Mesendoderm (in vitro differentiated cells): ENCODE data around the gene RIPK3.
A peak's percentile ranks its signal among the peaks of the same experiment; 100 is the strongest.

Source experiments
- DNase-seq: peaks from one replicate; pipeline ENCODE4 v3.0.0; 2013
- H2AK5ac ChIP-seq: 2 replicates; pipeline ENCODE4 v1.6.1; 2013; ENCODE audit warnings: low read length, inconsistent platforms
- H2BK120ac ChIP-seq: 2 replicates; pipeline ENCODE4 v1.6.1; 2013; ENCODE audit warnings: low read depth, mild to moderate bottlenecking, low read length, moderate library complexity, mixed read lengths
- H2BK15ac ChIP-seq: replicated peaks from 2 replicates; pipeline ENCODE4 v1.6.1; 2013; ENCODE audit warnings: low read depth, mild to moderate bottlenecking, moderate library complexity
- H2BK5ac ChIP-seq: 2 replicates; pipeline ENCODE4 v1.6.1; 2013; ENCODE audit warnings: low read length, inconsistent platforms
- H3K18ac ChIP-seq: 2 replicates; pipeline ENCODE4 v1.6.1; 2013; ENCODE audit warnings: mild to moderate bottlenecking, low read length, mixed read lengths
- H3K23ac ChIP-seq: one replicate; pipeline ENCODE4 v1.6.1; 2013; ENCODE audit warnings: low read length
- H3K27ac ChIP-seq: 2 replicates; pipeline ENCODE4 v1.5.1; 2013; ENCODE audit warnings: low read depth, mild to moderate bottlenecking, inconsistent platforms, low read length, moderate library complexity
- H3K27me3 ChIP-seq: 2 replicates; pipeline ENCODE4 v1.6.1; 2013; ENCODE audit warnings: low read length, control low read depth, mild to moderate bottlenecking, inconsistent platforms; ENCODE audit not compliant: insufficient read depth, poor library complexity
- H3K36me3 ChIP-seq: 2 replicates; pipeline ENCODE4 v1.6.1; 2013; ENCODE audit warnings: low read length, inconsistent platforms; ENCODE audit not compliant: control insufficient read depth, insufficient read depth
- H3K4ac ChIP-seq: one replicate; pipeline ENCODE4 v1.6.1; 2013; ENCODE audit warnings: low read depth, mild to moderate bottlenecking, low read length, moderate library complexity
- H3K4me1 ChIP-seq: 2 replicates; pipeline ENCODE4 v1.6.1; 2013; ENCODE audit warnings: low read depth, low read length, inconsistent platforms; ENCODE audit not compliant: control insufficient read depth
- H3K4me2 ChIP-seq: 2 replicates; pipeline ENCODE4 v1.6.1; 2013; ENCODE audit warnings: low read length
- H3K4me3 ChIP-seq: 2 replicates; pipeline ENCODE4 v1.5.1; 2013; ENCODE audit warnings: mild to moderate bottlenecking, low read length
- H3K56ac ChIP-seq: one replicate; pipeline ENCODE4 v1.6.1; 2013; ENCODE audit warnings: low read length
- H3K79me1 ChIP-seq: 2 replicates; pipeline ENCODE4 v1.6.1; 2013; ENCODE audit warnings: low read length, inconsistent platforms
- H3K79me2 ChIP-seq: 2 replicates; pipeline ENCODE4 v1.6.1; 2013; ENCODE audit warnings: mild to moderate bottlenecking, low read length; ENCODE audit not compliant: control insufficient read depth, insufficient read depth
- H3K9ac ChIP-seq: 2 replicates; pipeline ENCODE4 v1.6.1; 2013; ENCODE audit warnings: low read length, inconsistent platforms
- H4K5ac ChIP-seq: one replicate; pipeline ENCODE4 v1.6.1; 2013; ENCODE audit warnings: low read length
- H4K8ac ChIP-seq: one replicate; pipeline ENCODE4 v1.6.1; 2013; ENCODE audit warnings: low read depth, mild to moderate bottlenecking, control low read depth, low read length, moderate library complexity
- WGBS: extraction: QIAGEN DNeasy Blood & Tissue Kit; methylation state at CpG from one replicate; pipeline ENCODE4 v1.1.7; 2013; ENCODE audit warnings: low lambda C conversion rate, missing lambda C conversion rate; ENCODE audit not compliant: insufficient coverage; ENCODE audit errors: extremely low coverage; 5-methylcytosine and 5-hydroxymethylcytosine counted together

Gene RIPK3

DNA sequence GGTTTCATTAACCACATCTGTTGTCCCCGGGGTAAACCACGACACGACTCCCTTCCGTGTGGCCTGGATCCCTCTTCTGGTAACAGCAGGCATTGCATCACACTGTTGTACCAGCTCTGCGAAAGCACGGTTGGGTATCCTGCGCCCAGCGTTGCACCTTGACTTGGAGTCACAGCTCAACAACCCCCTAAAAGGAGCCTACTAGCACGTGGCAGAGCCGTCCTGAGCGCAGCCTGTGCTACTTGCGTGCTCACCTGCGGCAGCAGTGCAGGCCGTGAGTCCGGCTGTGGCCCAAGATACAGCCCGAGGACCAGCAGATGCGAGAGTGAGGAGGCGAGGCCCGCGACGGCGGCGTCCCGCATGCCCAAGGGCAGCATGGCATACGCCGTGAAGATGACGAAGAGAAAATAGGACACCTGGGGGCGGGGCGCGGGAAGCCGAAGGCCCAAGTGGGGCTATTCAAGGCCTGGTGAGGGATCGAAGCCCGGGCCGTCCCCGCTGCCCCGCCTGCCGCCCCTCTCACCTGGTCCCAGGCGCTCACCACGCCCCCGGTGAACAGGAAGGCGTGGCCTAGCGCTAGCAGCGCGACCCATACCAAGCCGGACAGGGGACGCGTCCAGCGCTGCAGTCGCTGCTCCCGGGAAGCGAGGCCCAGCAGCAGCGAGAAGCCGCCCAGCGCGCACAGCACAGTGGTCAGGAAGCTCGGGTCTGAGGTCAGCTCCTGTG lies 7.4 kb downstream of the RIPK3 start:
- Histone ChIP-seq H3K4ac (no peak overlapping the region), H2BK15ac (no peak overlapping the region), H3K27me3 (peaks cover 23% of the 10 kb centered on the region), H2AK5ac (no peak overlapping the region), H3K79me1 (no peaks in the 10 kb centered on the region), H4K8ac (no peak overlapping the region), H3K4me2 (peak overlapping the region; percentile 36), H3K9ac (peak overlapping the region; percentile 30), H3K56ac (peak overlapping the region; percentile 52), H3K4me3 (no peak overlapping the region), H3K4me1 (peaks cover 2% of the 10 kb centered on the region), H2BK120ac (no peak overlapping the region), H3K27ac (no peak overlapping the region), H4K5ac (no peak overlapping the region), H3K18ac (no peak overlapping the region), H3K36me3 (no peaks in the 10 kb centered on the region), H2BK5ac (no peak overlapping the region), H3K23ac (no peak overlapping the region), H3K79me2 (no peaks in the 10 kb centered on the region)
- WGBS = no CpG with 5 or more reads among the region's 56 CpGs
- DNase-seq = peak; percentile 79

DNA sequence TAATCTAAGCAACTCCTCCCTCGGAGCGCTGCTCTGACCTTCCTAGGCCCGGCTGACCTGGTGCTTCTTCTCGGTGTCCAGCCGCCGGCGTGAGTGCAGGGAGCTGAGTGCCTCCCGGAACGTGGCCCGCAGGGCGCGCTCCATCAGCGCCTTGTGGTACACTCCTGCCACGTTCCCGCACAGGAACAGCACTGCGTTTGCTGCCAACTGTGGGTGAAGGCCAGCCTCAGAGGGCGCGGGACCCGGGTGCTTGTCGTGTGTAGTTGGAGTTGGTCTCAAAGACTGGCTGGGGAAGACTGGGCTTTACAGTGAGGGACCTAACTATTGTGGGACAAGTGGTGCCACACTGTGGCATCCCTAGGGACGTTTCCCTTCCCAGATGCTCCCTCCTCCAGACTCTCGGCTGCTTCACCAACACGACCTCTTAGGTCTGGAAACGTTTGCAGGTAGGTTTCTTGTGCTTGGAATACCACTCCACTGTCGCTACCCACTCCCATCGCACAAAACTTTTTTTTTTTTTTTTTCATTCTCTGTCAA lies 8.0 kb downstream of the RIPK3 start:
- no peak for DNase-seq
- H2BK5ac ChIP-seq = no peak overlapping the region
- H3K56ac ChIP-seq = no peak overlapping the region
- no peak overlapping the region for H3K4me3 ChIP-seq
- H3K79me2 ChIP-seq = no peaks in the 10 kb centered on the region
- no peak overlapping the region for H4K5ac ChIP-seq
- no peak overlapping the region for H3K9ac ChIP-seq
- no peak overlapping the region for H3K27ac ChIP-seq
- no peaks in the 10 kb centered on the region for H3K36me3 ChIP-seq
- H2BK120ac ChIP-seq = no peak overlapping the region
- H3K27me3 ChIP-seq = peaks cover 17% of the 10 kb centered on the region
- no peak overlapping the region for H2BK15ac ChIP-seq
- H3K18ac ChIP-seq = no peak overlapping the region
- H2AK5ac ChIP-seq = no peak overlapping the region
- no peaks in the 10 kb centered on the region for H3K79me1 ChIP-seq
- peaks cover 2% of the 10 kb centered on the region for H3K4me1 ChIP-seq
- no peak overlapping the region for H3K23ac ChIP-seq
- no peak overlapping the region for H3K4me2 ChIP-seq
- WGBS = no CpG with 5 or more reads among the region's 26 CpGs
- no peak overlapping the region for H4K8ac ChIP-seq
- no peak overlapping the region for H3K4ac ChIP-seq

DNA sequence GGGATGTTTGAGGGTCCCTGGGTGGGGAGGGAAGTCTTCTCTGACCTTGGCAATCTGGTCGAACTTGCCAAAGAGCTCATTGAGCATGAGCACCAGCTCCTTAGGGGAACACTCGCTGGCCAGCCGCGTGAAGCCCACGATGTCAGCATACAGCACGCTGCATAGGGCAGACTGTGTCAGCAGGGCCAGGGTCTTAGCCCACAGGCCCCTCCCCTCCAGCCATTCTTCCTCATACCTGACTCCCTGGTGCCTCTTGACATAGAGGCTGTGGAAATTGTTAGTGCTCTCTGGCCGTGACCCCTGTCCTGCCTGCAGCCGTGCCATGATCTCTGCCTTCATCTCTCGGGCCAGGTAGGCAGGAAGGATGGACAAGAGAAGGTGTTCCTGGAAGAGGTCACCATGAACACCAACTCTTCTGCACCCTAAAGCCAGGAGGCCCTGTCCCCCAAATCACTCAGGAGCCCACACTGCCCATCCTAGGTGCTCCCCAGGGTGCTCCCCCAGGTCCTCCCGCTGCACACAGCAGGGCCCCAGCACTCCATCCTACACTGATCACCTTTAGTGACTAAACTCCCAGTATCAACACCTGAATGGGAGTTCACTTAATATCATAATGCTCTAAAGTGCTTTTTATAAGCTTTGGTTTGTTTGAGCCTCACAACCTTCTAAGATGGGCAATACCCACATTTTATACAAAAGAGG lies 8.7 kb downstream of the RIPK3 start:
- no peak overlapping the region for H2BK5ac ChIP-seq
- H2AK5ac ChIP-seq = no peak overlapping the region
- no peak overlapping the region for H3K4me2 ChIP-seq
- H3K79me1 ChIP-seq = no peaks in the 10 kb centered on the region
- no peaks in the 10 kb centered on the region for H3K36me3 ChIP-seq
- H4K8ac ChIP-seq = no peak overlapping the region
- no peak overlapping the region for H4K5ac ChIP-seq
- no peak overlapping the region for H3K27ac ChIP-seq
- no peak overlapping the region for H3K4ac ChIP-seq
- no peak overlapping the region for H2BK120ac ChIP-seq
- H3K56ac ChIP-seq = no peak overlapping the region
- H3K9ac ChIP-seq = no peak overlapping the region
- H3K4me3 ChIP-seq = no peak overlapping the region
- H3K4me1 ChIP-seq = peaks cover 2% of the 10 kb centered on the region
- H3K18ac ChIP-seq = no peak overlapping the region
- peaks cover 15% of the 10 kb centered on the region for H3K27me3 ChIP-seq
- H3K79me2 ChIP-seq = no peaks in the 10 kb centered on the region
- no CpG with 5 or more reads among the region's 10 CpGs for WGBS
- H2BK15ac ChIP-seq = no peak overlapping the region
- no peak for DNase-seq
- H3K23ac ChIP-seq = no peak overlapping the region

DNA sequence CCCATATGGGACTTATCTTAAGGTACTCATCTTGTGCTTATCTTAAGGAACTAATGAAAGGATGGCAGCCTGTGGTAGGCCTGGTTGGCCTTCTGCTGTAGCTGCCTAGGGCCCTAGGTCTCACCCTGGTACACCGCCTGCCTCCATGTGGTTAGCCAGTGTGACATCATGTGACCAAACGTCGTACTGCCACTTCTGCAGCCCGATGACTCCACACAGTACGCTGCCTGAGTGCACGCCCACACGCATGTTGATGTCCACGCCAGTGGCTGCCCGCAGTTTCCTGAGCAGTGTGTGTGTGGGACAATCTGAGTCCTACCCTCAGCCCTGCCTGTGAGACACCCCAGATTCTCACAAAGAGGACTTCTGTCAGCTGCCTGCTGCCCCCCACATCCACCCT lies 10.1 kb downstream of the RIPK3 start:
- H2BK120ac ChIP-seq = no peak overlapping the region
- no peak overlapping the region for H3K18ac ChIP-seq
- no peak overlapping the region for H2BK5ac ChIP-seq
- H3K23ac ChIP-seq = no peak overlapping the region
- WGBS = no CpG with 5 or more reads among the region's 9 CpGs
- H3K27ac ChIP-seq = no peak overlapping the region
- H3K9ac ChIP-seq = no peak overlapping the region
- H3K79me2 ChIP-seq = no peaks in the 10 kb centered on the region
- no peak overlapping the region for H3K4me2 ChIP-seq
- H4K5ac ChIP-seq = no peak overlapping the region
- no peaks in the 10 kb centered on the region for H3K4me1 ChIP-seq
- no peak for DNase-seq
- no peak overlapping the region for H3K56ac ChIP-seq
- H2BK15ac ChIP-seq = no peak overlapping the region
- no peak overlapping the region for H4K8ac ChIP-seq
- no peak overlapping the region for H2AK5ac ChIP-seq
- H3K79me1 ChIP-seq = no peaks in the 10 kb centered on the region
- no peak overlapping the region for H3K4me3 ChIP-seq
- H3K4ac ChIP-seq = no peak overlapping the region
- no peaks in the 10 kb centered on the region for H3K36me3 ChIP-seq
- H3K27me3 ChIP-seq = peaks cover 10% of the 10 kb centered on the region

- Histone ChIP-seq H2AK5ac (no peak overlapping the region), H3K9ac (no peak overlapping the region), H3K79me1 (no peaks in the 10 kb centered on the region), H2BK5ac (no peak overlapping the region), H3K23ac (no peak overlapping the region), H3K56ac (no peak overlapping the region), H2BK15ac (no peak overlapping the region), H3K4ac (no peak overlapping the region), H4K5ac (no peak overlapping the region), H3K4me2 (no peak overlapping the region), H3K36me3 (no peaks in the 10 kb centered on the region), H3K18ac (no peak overlapping the region), H3K4me3 (no peak overlapping the region), H2BK120ac (no peak overlapping the region), H3K79me2 (no peaks in the 10 kb centered on the region), H4K8ac (no peak overlapping the region), H3K4me1 (no peaks in the 10 kb centered on the region), H3K27ac (no peak overlapping the region), H3K27me3 (peaks cover 6% of the 10 kb centered on the region)
- no CpG with 5 or more reads among the region's 12 CpGs for WGBS
- no peak for DNase-seq
Measured at GRCh38 chr14:24329073-24329663, 10.6 kb downstream of the RIPK3 start.
